Osteocyte (in vitro differentiated cells): Measurements from ENCODE around the gene RYR3. TPM values are rescaled to one million over a fixed set of nuclear protein-coding genes. Genes with fewer than 3 reads are reported as not detected.

Experiments
- DNase-seq: peaks from one replicate; pipeline ENCODE4 v3.0.0; 2021; ENCODE audit warnings: mixed read lengths; ENCODE audit not compliant: unreplicated experiment; ENCODE audit errors: extremely low spot score
- H3K27ac Mint-ChIP-seq: one replicate; pipeline ENCODE4 v1.8.0; 2021; ENCODE audit warnings: mild to moderate bottlenecking, mixed read lengths; ENCODE audit not compliant: unreplicated experiment
- H3K27me3 Mint-ChIP-seq: one replicate; pipeline ENCODE4 v1.8.0; 2021; ENCODE audit warnings: mixed read lengths; ENCODE audit not compliant: unreplicated experiment
- H3K36me3 Mint-ChIP-seq: one replicate; pipeline ENCODE4 v1.8.0; 2021; ENCODE audit warnings: mixed read lengths; ENCODE audit not compliant: unreplicated experiment
- H3K4me1 Mint-ChIP-seq: one replicate; pipeline ENCODE4 v1.8.0; 2021; ENCODE audit warnings: mixed read lengths; ENCODE audit not compliant: unreplicated experiment
- H3K4me3 Mint-ChIP-seq: one replicate; pipeline ENCODE4 v1.8.0; 2021; ENCODE audit warnings: mild to moderate bottlenecking, moderate library complexity, mixed read lengths; ENCODE audit not compliant: unreplicated experiment
- H3K9me3 Mint-ChIP-seq: one replicate; pipeline ENCODE4 v1.8.0; 2021; ENCODE audit warnings: mixed read lengths; ENCODE audit not compliant: unreplicated experiment
- CTCF ChIP-seq: fragments of 200-600 bp; sonication (generic); IDR thresholded peaks from 2 replicates; pipeline ENCODE4 v1.5.0; 2021; ENCODE audit warnings: antibody characterized with exemption, mild to moderate bottlenecking, moderate library complexity
- total RNA-seq: library from RNA; stranded (reverse); gene quantifications from 2 replicates; pipeline ENCODE4 v1.2.1, GENCODE V29; 2021

The RYR3 gene
- total RNA-seq, 1 donor from 2014 or later = not detected

- Mint-ChIP-seq H3K27me3 (peaks cover 13% of the 10 kb centered on the region), H3K36me3 (no peaks in the 10 kb centered on the region)
- no peak for DNase-seq
Measured at GRCh38 chr15:33506781-33507296, 196.1 kb downstream of the RYR3 start.

GRCh38 chr15:33508703-33509102 lies 197.9 kb downstream of the RYR3 start:
- no peaks in the 10 kb centered on the region for H3K4me1 Mint-ChIP-seq
- no peak overlapping the region for H3K4me3 Mint-ChIP-seq
- H3K9me3 Mint-ChIP-seq = no peaks in the 10 kb centered on the region
- no peak for DNase-seq
- peaks cover 15% of the 10 kb centered on the region for H3K27me3 Mint-ChIP-seq
- no peaks in the 10 kb centered on the region for H3K36me3 Mint-ChIP-seq
- no peak overlapping the region for H3K27ac Mint-ChIP-seq
- no peak for TF ChIP-seq CTCF

More at GRCh38 chr15:33506781-33507296, 196.1 kb downstream of the RYR3 start:
- Mint-ChIP-seq H3K4me1 (no peaks in the 10 kb centered on the region), H3K4me3 (no peak overlapping the region), H3K9me3 (no peaks in the 10 kb centered on the region), H3K27ac (no peak overlapping the region)
- no peak for TF ChIP-seq CTCF

- Mint-ChIP-seq H3K4me3 (no peak overlapping the region), H3K36me3 (no peaks in the 10 kb centered on the region), H3K9me3 (no peaks in the 10 kb centered on the region), H3K27ac (no peak overlapping the region), H3K27me3 (peaks cover 20% of the 10 kb centered on the region), H3K4me1 (no peaks in the 10 kb centered on the region)
- no peak for DNase-seq
- no peak for TF ChIP-seq CTCF
Measured at GRCh38 chr15:33515121-33515520, 204.4 kb downstream of the RYR3 start.

GRCh38 chr15:33516563-33516962 lies 205.8 kb downstream of the RYR3 start:
- peaks cover 27% of the 10 kb centered on the region for H3K27me3 Mint-ChIP-seq
- no peak for TF ChIP-seq CTCF
- DNase-seq = no peak
- H3K4me3 Mint-ChIP-seq = no peak overlapping the region
- H3K36me3 Mint-ChIP-seq = no peaks in the 10 kb centered on the region
- no peaks in the 10 kb centered on the region for H3K4me1 Mint-ChIP-seq
- no peak overlapping the region for H3K27ac Mint-ChIP-seq
- H3K9me3 Mint-ChIP-seq = no peaks in the 10 kb centered on the region

GRCh38 chr15:33517944-33518343 lies 207.2 kb downstream of the RYR3 start:
- Mint-ChIP-seq H3K27me3 (peaks cover 22% of the 10 kb centered on the region), H3K4me3 (no peak overlapping the region), H3K4me1 (no peaks in the 10 kb centered on the region), H3K9me3 (no peaks in the 10 kb centered on the region), H3K36me3 (no peaks in the 10 kb centered on the region), H3K27ac (no peak overlapping the region)
- DNase-seq = no peak
- TF ChIP-seq CTCF = no peak
